GM23338 (cell line): Measurements from ENCODE around the gene TUBGCP4. TPM values are rescaled to one million over a fixed set of nuclear protein-coding genes. Genes with fewer than 3 reads are reported as not detected.

Experiments
- ATAC-seq: fragments of 200-7000 bp; cut with Tn5 transposase; 3 replicates; pipeline ENCODE4 v1.9.1; 2020
- DNase-seq: peaks from one replicate; pipeline ENCODE4 v3.0.0-alpha.2; 2015; ENCODE audit warnings: low spot score
- H2AFZ ChIP-seq: fragments of 200-600 bp; sonication (generic); 2 replicates; pipeline ENCODE4 v1.8.0; 2016; ENCODE audit warnings: antibody characterized with exemption, mild to moderate bottlenecking, moderate library complexity
- H3F3A ChIP-seq: fragments of 200-600 bp; sonication (generic); replicated peaks from 2 replicates; pipeline ENCODE4 v1.8.0; 2017; ENCODE audit warnings: antibody characterized with exemption, mixed run types, low read depth
- H3K27ac ChIP-seq: fragments of 200-600 bp; sonication (generic); 2 replicates; pipeline ENCODE4 v1.6.1; 2016; ENCODE audit warnings: low read depth
- H3K27me3 ChIP-seq: fragments of 200-600 bp; sonication (generic); 2 replicates; pipeline ENCODE4 v1.8.0; 2016; ENCODE audit warnings: mild to moderate bottlenecking, mixed run types, moderate library complexity; ENCODE audit not compliant: insufficient read depth
- H3K36me3 ChIP-seq: fragments of 200-600 bp; sonication (generic); 2 replicates; pipeline ENCODE4 v1.8.0; 2016; ENCODE audit warnings: mild to moderate bottlenecking; ENCODE audit not compliant: insufficient read depth
- H3K4me1 ChIP-seq: fragments of 200-600 bp; sonication (generic); 2 replicates; pipeline ENCODE4 v1.8.0; 2016; ENCODE audit warnings: mild to moderate bottlenecking, moderate library complexity; ENCODE audit not compliant: insufficient read depth
- H3K4me2 ChIP-seq: fragments of 200-600 bp; sonication (generic); 2 replicates; pipeline ENCODE4 v1.7.1; 2017; ENCODE audit warnings: mixed run types
- H3K4me3 ChIP-seq: fragments of 200-600 bp; sonication (generic); 2 replicates; pipeline ENCODE4 v1.6.1; 2016; ENCODE audit warnings: mixed run types
- H3K79me2 ChIP-seq: fragments of 200-600 bp; sonication (generic); replicated peaks from 2 replicates; pipeline ENCODE4 v1.8.0; 2017; ENCODE audit warnings: mild to moderate bottlenecking; ENCODE audit not compliant: insufficient read depth
- H3K9me2 ChIP-seq: fragments of 200-600 bp; sonication (generic); 2 replicates; pipeline ENCODE4 v1.8.0; 2017; ENCODE audit not compliant: insufficient read depth
- H4K20me1 ChIP-seq: fragments of 200-600 bp; sonication (generic); replicated peaks from 2 replicates; pipeline ENCODE4 v1.8.0; 2017; ENCODE audit warnings: mild to moderate bottlenecking; ENCODE audit not compliant: insufficient read depth
- H3K27ac Mint-ChIP-seq: 2 replicates; pipeline ENCODE4 v1.8.0; 2020; ENCODE audit warnings: inconsistent platforms, mild to moderate bottlenecking, moderate library complexity, mixed read lengths
- H3K27me3 Mint-ChIP-seq: 3 replicates; pipeline ENCODE4 v1.8.0; 2022; ENCODE audit warnings: low read depth, mild to moderate bottlenecking, moderate library complexity, mixed read lengths, inconsistent platforms; ENCODE audit not compliant: insufficient read depth, poor library complexity
- H3K36me3 Mint-ChIP-seq: 3 replicates; pipeline ENCODE4 v1.8.0; 2021; ENCODE audit warnings: low read depth, mild to moderate bottlenecking, inconsistent platforms, moderate library complexity, mixed read lengths
- H3K4me1 Mint-ChIP-seq: 3 replicates; pipeline ENCODE4 v1.8.0; 2020; ENCODE audit warnings: mild to moderate bottlenecking, inconsistent platforms, mixed read lengths
- H3K4me3 Mint-ChIP-seq: 3 replicates; pipeline ENCODE4 v1.8.0; 2021; ENCODE audit warnings: moderate library complexity, mild to moderate bottlenecking, inconsistent platforms, mixed read lengths
- H3K9me3 Mint-ChIP-seq: 3 replicates; pipeline ENCODE4 v1.8.0; 2020; ENCODE audit warnings: moderate library complexity, mild to moderate bottlenecking, inconsistent platforms, mixed read lengths
- CTCF ChIP-seq, 2 experiments: fragments of 200-600 bp in 1 of 2; sonication (generic) in 1 of 2; conservative IDR thresholded peaks; 2 replicates each; pipeline versions ENCODE4 v1.5.1 to v1.6.1; 2016 to 2017; ENCODE audit warnings: antibody characterized with exemption in 2 of 2, low read depth in 2 of 2, mild to moderate bottlenecking in 2 of 2, moderate library complexity in 1 of 2
- ETS1 ChIP-seq: IDR thresholded peaks from 2 replicates; pipeline ENCODE4 v1.6.1; 2016; ENCODE audit warnings: antibody characterized with exemption
- EZH2 ChIP-seq: fragments of 200-600 bp; sonication (generic); IDR thresholded peaks from one replicate; pipeline ENCODE4 v1.8.0; 2017; ENCODE audit warnings: antibody characterized with exemption, mild to moderate bottlenecking, low read depth; ENCODE audit not compliant: unreplicated experiment
- EZH2phosphoT487 ChIP-seq: fragments of 200-600 bp; sonication (generic); IDR thresholded peaks from one replicate; pipeline ENCODE4 v1.8.1; 2018; ENCODE audit warnings: antibody characterized with exemption; ENCODE audit not compliant: unreplicated experiment
- NANOG ChIP-seq: IDR thresholded peaks from 2 replicates; pipeline ENCODE4 v1.6.1; 2016; ENCODE audit warnings: antibody characterized with exemption, borderline replicate concordance
- POLR2AphosphoS5 ChIP-seq: IDR thresholded peaks from 2 replicates; pipeline ENCODE4 v1.6.1; 2016; ENCODE audit warnings: antibody characterized with exemption, low read depth
- REST ChIP-seq: IDR thresholded peaks from one replicate; pipeline ENCODE4 v1.6.1; 2018; ENCODE audit warnings: antibody characterized with exemption; ENCODE audit not compliant: unreplicated experiment
- STAT1 ChIP-seq: IDR thresholded peaks from one replicate; pipeline ENCODE4 v1.6.1; 2016; ENCODE audit warnings: antibody characterized with exemption; ENCODE audit not compliant: unreplicated experiment
- ZNF114 ChIP-seq: fragments of 250-450 bp; sonication (Bioruptor Pico); IDR thresholded peaks from 2 replicates; pipeline ENCODE4 v1.5.0; 2020; ENCODE audit warnings: mild to moderate bottlenecking, moderate library complexity
- polyA plus RNA-seq: library from polyadenylated mRNA; unstranded; fragments of >200 nt; fragmentation: Nextera tagmentation; extraction: Ambion mirVana; gene quantifications from 2 replicates; pipeline ENCODE4 v1.2.1, GENCODE V29; 2016
- total RNA-seq: library from RNA; depleted of rRNA; stranded (reverse); fragments of >200 nt; shearing (Covaris generic); gene quantifications from 2 replicates; pipeline ENCODE4 v1.2.3, GENCODE V29; 2014

TUBGCP4 gene
- total and polyA plus RNA-seq, 2 experiments from 2014 or later, result 10.6 to 18.0 TPM

DNA sequence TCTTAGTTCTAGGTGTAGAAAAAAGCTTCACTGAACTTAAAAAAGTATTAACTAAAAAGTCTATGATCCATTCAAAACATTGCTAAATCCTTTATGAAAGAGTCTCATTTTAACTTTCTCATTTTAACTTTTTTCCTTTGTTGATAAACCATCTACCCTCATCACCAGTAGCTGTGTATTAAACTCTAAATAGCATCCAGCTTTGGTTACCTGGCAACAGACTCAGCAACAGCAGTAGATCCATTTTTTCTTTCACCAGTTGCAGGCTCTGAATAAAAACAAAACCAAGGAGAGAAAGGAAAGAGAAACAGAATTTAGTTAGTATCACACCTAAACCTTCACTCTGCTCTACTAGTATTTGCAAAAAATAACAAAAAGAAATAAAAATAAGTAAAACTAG lies 70.4 kb downstream of the TUBGCP4 start (continued):
- TF ChIP-seq CTCF (conservative IDR thresholded peaks at IDR 0.05; ENCODE audit: low read depth in 2 of 2), result no peak
- no peak for TF ChIP-seq ETS1
- no peak for TF ChIP-seq NANOG
- TF ChIP-seq REST, result no peak
- no peak for TF ChIP-seq EZH2phosphoT487
- TF ChIP-seq STAT1, result no peak
- TF ChIP-seq EZH2, result no peak
- TF ChIP-seq POLR2AphosphoS5, result no peak

DNA sequence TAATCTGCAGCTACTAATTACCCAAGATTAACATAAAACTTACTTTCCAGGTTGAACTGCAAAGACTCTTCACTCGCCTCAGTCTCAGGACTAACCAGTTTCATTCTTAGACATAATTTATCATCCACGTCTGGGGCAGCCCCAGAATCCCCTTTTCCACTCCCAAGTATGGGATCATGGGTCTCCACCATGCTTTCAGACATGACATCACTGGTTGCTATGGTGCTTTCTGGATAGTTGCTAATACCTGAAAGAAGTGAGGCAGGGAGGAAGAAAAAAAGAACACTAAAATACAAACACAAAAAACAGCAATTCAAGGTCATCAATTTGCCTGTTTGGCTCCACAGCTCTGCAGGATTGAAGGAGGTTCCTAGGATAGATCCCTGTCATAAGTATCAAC lies 75.4 kb downstream of the TUBGCP4 start:
- peaks cover under 1% of the 10 kb centered on the region; the same call in 1 of the 2 replicates for H3K36me3 ChIP-seq
- Mint-ChIP-seq H3K4me3 (no peak overlapping the region), H3K27me3 (peaks cover 1% of the 10 kb centered on the region)

More for the DNA sequence above, 75.4 kb downstream of the TUBGCP4 start:
- Histone ChIP-seq H3K79me2 (peaks cover 44% of the 10 kb centered on the region), H2AFZ (no peak overlapping the region), H3K27me3 (no peaks in the 10 kb centered on the region), H4K20me1 (peaks cover 20% of the 10 kb centered on the region), H3K4me1 (no peaks in the 10 kb centered on the region), H3F3A (no peaks in the 10 kb centered on the region), H3K9me2 (no peaks in the 10 kb centered on the region), H3K27ac (no peak overlapping the region), H3K4me2 (no peak overlapping the region), H3K4me3 (no peak overlapping the region)
- ATAC-seq (no peak), DNase-seq (no peak)
- Mint-ChIP-seq H3K9me3 (no peaks in the 10 kb centered on the region), H3K27ac (no peak overlapping the region), H3K36me3 (peaks cover 42% of the 10 kb centered on the region), H3K4me1 (peaks cover under 1% of the 10 kb centered on the region; the same call in 2 of the 3 replicates)
- TF ChIP-seq ZNF114 (CRISPR knock-in tag), result no peak
